GM23248 (cell line): ENCODE results near the gene FAM168B. TPM values are rescaled to one million over a fixed set of nuclear protein-coding genes. Genes with fewer than 3 reads are reported as not detected.
"Not testable (repeated sequence)": the region's sequence is repeated elsewhere in the genome, so short reads cannot be mapped to it uniquely, and the experiment has no call there.

ENCODE experiments used
- DNase-seq: peaks from one replicate; pipeline ENCODE4 v3.0.0-alpha.2; 2015
- H2AFZ ChIP-seq: fragments of 200-600 bp; sonication (generic); 2 replicates; pipeline ENCODE4 v1.6.1; 2016; ENCODE audit warnings: antibody characterized with exemption
- H3F3A ChIP-seq: fragments of 200-600 bp; sonication (generic); 2 replicates; pipeline ENCODE4 v1.6.1; 2016; ENCODE audit warnings: mild to moderate bottlenecking, antibody characterized with exemption, mixed run types; ENCODE audit not compliant: insufficient read depth
- H3K27ac ChIP-seq: fragments of 200-600 bp; sonication (generic); 2 replicates; pipeline ENCODE4 v1.5.1; 2016; ENCODE audit warnings: mild to moderate bottlenecking
- H3K27me3 ChIP-seq: fragments of 200-600 bp; sonication (generic); replicated peaks from 2 replicates; pipeline ENCODE4 v1.6.1; 2016; ENCODE audit warnings: mild to moderate bottlenecking; ENCODE audit not compliant: insufficient read depth
- H3K36me3 ChIP-seq: fragments of 200-600 bp; sonication (generic); 2 replicates; pipeline ENCODE4 v1.6.1; 2016; ENCODE audit warnings: low read depth, mild to moderate bottlenecking
- H3K4me1 ChIP-seq: fragments of 200-600 bp; sonication (generic); 2 replicates; pipeline ENCODE4 v1.6.1; 2016; ENCODE audit warnings: mild to moderate bottlenecking; ENCODE audit not compliant: insufficient read depth
- H3K4me2 ChIP-seq: fragments of 200-600 bp; sonication (generic); one replicate; pipeline ENCODE4 v1.6.1; 2016; ENCODE audit warnings: mild to moderate bottlenecking; ENCODE audit not compliant: unreplicated experiment
- H3K4me3 ChIP-seq: fragments of 200-600 bp; sonication (generic); 2 replicates; pipeline ENCODE4 v1.5.1; 2016; ENCODE audit warnings: mild to moderate bottlenecking
- H3K79me2 ChIP-seq: fragments of 200-600 bp; sonication (generic); 2 replicates; pipeline ENCODE4 v1.6.1; 2016; ENCODE audit warnings: mild to moderate bottlenecking; ENCODE audit not compliant: insufficient read depth
- H3K9ac ChIP-seq: fragments of 200-600 bp; sonication (generic); 2 replicates; pipeline ENCODE4 v1.6.1; 2016; ENCODE audit warnings: mild to moderate bottlenecking
- H3K9me2 ChIP-seq: fragments of 200-600 bp; sonication (generic); 2 replicates; pipeline ENCODE4 v1.6.1; 2016; ENCODE audit warnings: mixed run types, mild to moderate bottlenecking, moderate library complexity; ENCODE audit not compliant: insufficient read depth
- H3K9me3 ChIP-seq: fragments of 200-600 bp; sonication (generic); one replicate; pipeline ENCODE4 v1.6.1; 2017; ENCODE audit warnings: low read depth
- H4K20me1 ChIP-seq: fragments of 200-600 bp; sonication (generic); 2 replicates; pipeline ENCODE4 v1.6.0; 2016; ENCODE audit not compliant: insufficient read depth
- EZH2 ChIP-seq: fragments of 200-600 bp; sonication (generic); IDR thresholded peaks from 2 replicates; pipeline ENCODE4 v1.6.1; 2018; ENCODE audit warnings: antibody characterized with exemption, mild to moderate bottlenecking; ENCODE audit not compliant: insufficient read depth, poor library complexity, severe bottlenecking
- EZH2phosphoT487 ChIP-seq: fragments of 200-600 bp; sonication (generic); IDR thresholded peaks from 2 replicates; pipeline ENCODE4 v1.6.1; 2018; ENCODE audit warnings: antibody characterized with exemption, moderate library complexity, mild to moderate bottlenecking, low read depth; ENCODE audit not compliant: insufficient read depth
- WGBS, 2 experiments: methylation state at CpG; one replicate each; pipeline ENCODE4 v1.1.6; 2015 to 2017; ENCODE audit warnings: low lambda C conversion rate in 2 of 2, low coverage in 1 of 2; ENCODE audit errors: missing lambda C conversion rate in 2 of 2; 5-methylcytosine and 5-hydroxymethylcytosine counted together
- in situ Hi-C: fragments of 300-500 bp; cut with MboI; formaldehyde crosslinking; loops from 2 replicates; pipeline ENCODE4 v1.15.0; 2020
- polyA plus RNA-seq: library from polyadenylated mRNA; unstranded; fragments of >200 nt; fragmentation: Nextera tagmentation; extraction: Ambion mirVana; gene quantifications from 2 replicates; pipeline ENCODE4 v1.2.1, GENCODE V29; 2016
- total RNA-seq: library from RNA; depleted of rRNA; stranded (reverse); fragments of >200 nt; shearing (Covaris generic); gene quantifications from 2 replicates; pipeline ENCODE4 v1.2.3, GENCODE V29; 2014

The FAM168B gene
- total and polyA plus RNA-seq, 2 experiments from 2014 or later = 47.6 to 125 TPM

DNA sequence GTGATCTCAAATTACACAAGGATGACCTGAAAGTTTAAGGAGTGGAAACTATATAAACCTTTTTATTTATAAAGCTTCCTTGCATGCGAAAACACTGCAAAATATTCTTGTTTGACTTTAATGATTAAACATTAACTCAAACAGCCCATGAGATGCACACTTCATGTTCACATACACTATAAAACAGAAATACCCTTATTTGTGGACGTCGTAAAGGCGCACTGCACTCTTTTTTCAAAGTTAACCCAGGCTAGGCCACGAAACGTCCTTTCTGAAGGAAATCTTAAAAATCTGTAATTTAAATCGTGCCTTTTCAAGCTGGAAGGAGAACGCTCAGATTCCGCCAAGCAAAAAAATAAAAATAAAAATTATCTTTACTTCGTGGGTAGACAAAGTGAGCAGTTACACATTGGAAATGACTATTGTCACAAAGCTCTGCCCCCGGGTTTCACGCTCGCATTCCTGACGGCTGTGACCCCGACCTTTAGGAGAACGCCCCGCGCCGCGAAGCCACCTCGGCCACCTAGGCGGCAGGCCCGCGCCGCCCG, 728 bp downstream of the FAM168B start:
- DNase-seq = peak; percentile 30
- no peaks in the 10 kb centered on the region for H3K9me2 ChIP-seq
- peak overlapping the region; percentile 95 for H3K9ac ChIP-seq
- peaks cover 16% of the 10 kb centered on the region; the same call in 1 of the 2 replicates for H3K36me3 ChIP-seq
- 0 out of 2 replicates have a peak, but pooled peaks cover 6% of the 10 kb centered on the region for H4K20me1 ChIP-seq
- H2AFZ ChIP-seq = peak overlapping the region; percentile 64; the same call in 1 of the 2 replicates
- in situ Hi-C loops = no loop called here
- peaks cover 53% of the 10 kb centered on the region for H3K79me2 ChIP-seq
- H3K4me3 ChIP-seq = peak overlapping the region; percentile 87
- 1% methylated on average over 25 to 26 of the region's 26 CpGs for WGBS, 2 experiments
- H3K27ac ChIP-seq = peak overlapping the region; percentile 83
- no peaks in the 10 kb centered on the region for H3K9me3 ChIP-seq
- no peak for TF ChIP-seq EZH2phosphoT487
- TF ChIP-seq EZH2 = no peak
- peaks cover 10% of the 10 kb centered on the region; the same call in 1 of the 2 replicates for H3F3A ChIP-seq
- no peaks in the 10 kb centered on the region; the same call in 1 of the 2 replicates for H3K4me1 ChIP-seq
- no peaks in the 10 kb centered on the region for H3K27me3 ChIP-seq
- H3K4me2 ChIP-seq = peak overlapping the region; percentile 89

DNA sequence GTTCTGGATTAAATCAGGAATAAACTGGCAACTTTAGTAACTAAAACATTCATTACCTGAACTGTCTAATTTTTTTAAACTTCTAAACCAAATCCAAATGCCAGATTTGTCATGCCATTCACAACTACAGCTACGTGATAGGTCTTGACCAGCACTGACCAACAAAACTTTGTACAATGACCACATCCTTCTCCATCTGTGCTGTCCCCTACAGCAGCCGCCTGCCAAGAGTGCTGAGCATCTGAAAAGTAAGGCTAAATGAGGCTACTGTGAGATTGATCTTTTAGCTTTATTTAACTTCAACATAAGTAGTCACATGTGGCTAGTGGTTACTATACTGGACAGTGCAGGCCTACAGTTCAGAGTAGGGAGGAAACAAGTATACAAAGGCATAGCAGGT, 7.6 kb downstream of the FAM168B start:
- H2AFZ ChIP-seq = no peak overlapping the region
- no peak overlapping the region for H3K4me3 ChIP-seq
- H3K36me3 ChIP-seq = peaks cover 34% of the 10 kb centered on the region
- H4K20me1 ChIP-seq = 0 out of 2 replicates have a peak, but pooled peaks cover 17% of the 10 kb centered on the region
- H3K9ac ChIP-seq = no peak overlapping the region
- peaks cover 13% of the 10 kb centered on the region for H3F3A ChIP-seq
- WGBS, 2 experiments = 52 to 58% methylated on average over 2 of the region's 2 CpGs
- no peaks in the 10 kb centered on the region for H3K9me3 ChIP-seq
- peak; percentile 6 for DNase-seq
- TF ChIP-seq EZH2phosphoT487 (no peak), EZH2 (no peak)
- H3K27me3 ChIP-seq = no peaks in the 10 kb centered on the region
- no peaks in the 10 kb centered on the region for H3K4me1 ChIP-seq
- H3K79me2 ChIP-seq = peaks cover 100% of the 10 kb centered on the region
- no peak overlapping the region for H3K4me2 ChIP-seq
- no peak overlapping the region for H3K27ac ChIP-seq
- H3K9me2 ChIP-seq = no peaks in the 10 kb centered on the region
- in situ Hi-C loops = no loop called here

DNA sequence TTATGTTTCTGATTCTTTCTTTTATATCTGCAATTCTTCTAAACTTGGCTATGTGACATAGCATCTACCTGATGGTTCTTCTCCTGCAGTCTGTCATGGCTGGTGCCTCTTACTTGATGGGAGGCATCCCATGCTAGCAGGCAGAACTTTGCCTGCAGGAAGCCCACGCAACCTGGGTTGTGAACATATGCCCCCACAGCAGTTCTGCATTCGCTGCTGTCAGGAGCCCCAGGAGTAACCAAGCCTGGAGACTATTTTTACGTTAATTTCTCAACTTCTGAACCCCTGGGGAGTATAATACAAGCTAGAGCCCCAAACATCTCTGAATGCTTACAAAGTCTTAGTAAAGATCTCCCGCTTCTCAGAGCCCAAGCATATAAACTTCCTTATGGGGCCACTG, 12.1 kb downstream of the FAM168B start:
- Histone ChIP-seq H3K4me3 (no peak overlapping the region), H3K27ac (no peak overlapping the region), H3K4me2 (no peak overlapping the region), H3K9ac (no peak overlapping the region), H4K20me1 (0 out of 2 replicates have a peak, but pooled peaks cover 8% of the 10 kb centered on the region), H3F3A (peaks cover 11% of the 10 kb centered on the region), H3K9me3 (no peaks in the 10 kb centered on the region), H2AFZ (no peak overlapping the region), H3K4me1 (no peaks in the 10 kb centered on the region), H3K36me3 (peaks cover 46% of the 10 kb centered on the region), H3K27me3 (no peaks in the 10 kb centered on the region), H3K79me2 (peaks cover 100% of the 10 kb centered on the region), H3K9me2 (no peaks in the 10 kb centered on the region)
- no peak for TF ChIP-seq EZH2phosphoT487
- no peak for TF ChIP-seq EZH2
- in situ Hi-C loops = no loop called here
- WGBS, 2 experiments = 97 to 98% methylated on average over 4 of the region's 4 CpGs
- DNase-seq = no peak

DNA sequence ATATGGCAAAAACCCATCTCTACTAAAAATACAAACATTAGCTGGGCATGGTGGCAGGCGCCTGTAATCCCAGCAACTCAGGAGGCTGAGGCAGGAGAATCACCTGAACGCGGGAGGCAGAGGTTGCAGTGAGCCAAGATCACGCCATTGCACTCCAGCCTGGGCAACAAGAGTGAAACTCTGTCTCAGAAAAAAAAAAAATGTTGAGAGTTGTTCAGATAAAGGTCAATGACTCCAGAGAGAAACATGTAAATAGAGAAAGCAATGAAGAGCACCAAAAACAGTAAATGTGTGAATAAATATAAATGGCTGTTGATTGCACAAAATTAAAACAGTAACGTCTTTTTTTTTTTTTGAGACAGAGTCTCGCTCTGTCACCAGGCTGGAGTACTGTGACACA, 13.3 kb downstream of the FAM168B start:
- H3K4me2 ChIP-seq, H3K27me3 ChIP-seq, H3K27ac ChIP-seq, in situ Hi-C loops, DNase-seq, H3K9me2 ChIP-seq, H3K4me1 ChIP-seq, H4K20me1 ChIP-seq, H3K4me3 ChIP-seq, H2AFZ ChIP-seq, H3F3A ChIP-seq, H3K9me3 ChIP-seq, H3K9ac ChIP-seq: not testable (repeated sequence)
- Histone ChIP-seq H3K79me2 (peaks cover 100% of the 10 kb centered on the region), H3K36me3 (peaks cover 47% of the 10 kb centered on the region)
- 77 to 86% methylated on average over 6 of the region's 6 CpGs for WGBS, 2 experiments

DNA sequence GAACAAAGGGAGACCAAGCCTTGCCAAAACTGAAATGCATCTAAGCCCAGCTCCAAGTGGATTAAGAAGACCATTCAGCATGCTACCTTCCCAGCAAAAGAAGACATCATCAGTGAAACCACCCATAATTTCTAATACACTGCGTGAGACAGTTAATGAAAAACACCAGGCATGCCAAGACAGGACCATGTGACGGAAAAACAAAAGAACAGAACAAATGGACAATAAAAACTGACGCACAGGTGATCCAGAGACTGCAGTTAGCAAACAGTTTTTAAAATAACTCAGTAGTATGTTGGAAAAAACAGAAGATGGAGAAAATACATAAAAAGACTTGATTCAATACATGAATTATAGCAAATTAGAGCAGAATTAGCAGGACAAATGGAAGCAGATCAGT, 15.3 kb downstream of the FAM168B start:
- H3F3A ChIP-seq = no peaks in the 10 kb centered on the region
- H3K27me3 ChIP-seq = no peaks in the 10 kb centered on the region
- H3K4me2 ChIP-seq = no peak overlapping the region
- H3K4me3 ChIP-seq = no peak overlapping the region
- no peak for DNase-seq
- no peak for TF ChIP-seq EZH2
- H4K20me1 ChIP-seq = no peaks in the 10 kb centered on the region
- peaks cover 47% of the 10 kb centered on the region for H3K36me3 ChIP-seq
- H3K9me2 ChIP-seq = no peaks in the 10 kb centered on the region
- H3K79me2 ChIP-seq = peaks cover 100% of the 10 kb centered on the region
- no peaks in the 10 kb centered on the region for H3K4me1 ChIP-seq
- 97 to 98% methylated on average over 3 of the region's 3 CpGs for WGBS, 2 experiments
- in situ Hi-C loops = no loop called here
- H3K9ac ChIP-seq = no peak overlapping the region
- H3K27ac ChIP-seq = no peak overlapping the region
- H3K9me3 ChIP-seq = no peaks in the 10 kb centered on the region
- no peak overlapping the region for H2AFZ ChIP-seq
